Liver (tissue), 9 donors: ENCODE measurements around the gene ASTN1. TPM values are rescaled to one million over a fixed set of nuclear protein-coding genes. Genes with fewer than 3 reads are reported as not detected.

Experiments used
- DNase-seq: peaks from one replicate; pipeline ENCODE4 v3.0.0-alpha.2; 2017; ENCODE audit warnings: low spot score
- H3K27ac ChIP-seq, 2 donors: one replicate each; pipeline ENCODE4 v1.7.0; 2013; ENCODE audit warnings: inconsistent platforms in 2 of 2, low read length in 2 of 2, control low read depth in 1 of 2, low read depth in 1 of 2, mild to moderate bottlenecking in 1 of 2
- H3K27me3 ChIP-seq, 4 donors: one replicate each; pipeline versions ENCODE4 v1.6.1 to v1.7.0; 2013; ENCODE audit warnings: low read length in 3 of 4, inconsistent platforms in 1 of 4, mild to moderate bottlenecking in 1 of 4, moderate library complexity in 1 of 4; ENCODE audit not compliant: control insufficient read depth in 4 of 4, insufficient read depth in 4 of 4
- H3K36me3 ChIP-seq, 4 donors: one replicate each; pipeline versions ENCODE4 v1.6.1 to v1.7.0; 2013; ENCODE audit warnings: low read length in 3 of 4, mild to moderate bottlenecking in 3 of 4, low read depth in 1 of 4, moderate library complexity in 1 of 4; ENCODE audit not compliant: control insufficient read depth in 4 of 4, insufficient read depth in 3 of 4
- H3K4me1 ChIP-seq, 4 donors: one replicate each; pipeline versions ENCODE4 v1.6.1 to v1.7.0; 2013; ENCODE audit warnings: low read length in 3 of 4, mild to moderate bottlenecking in 3 of 4, moderate library complexity in 1 of 4; ENCODE audit not compliant: control insufficient read depth in 4 of 4, insufficient read depth in 4 of 4
- H3K4me3 ChIP-seq, 3 donors: one replicate each; pipeline versions ENCODE4 v1.6.1 to v1.7.0; 2013; ENCODE audit warnings: low read length in 3 of 3, control low read depth in 1 of 3, low read depth in 1 of 3, mild to moderate bottlenecking in 1 of 3
- H3K9ac ChIP-seq, 2 donors: one replicate each; pipeline ENCODE4 v1.7.0; 2013; ENCODE audit warnings: low read length in 2 of 2, mild to moderate bottlenecking in 2 of 2, moderate library complexity in 2 of 2, control low read depth in 1 of 2, low read depth in 1 of 2
- H3K9me3 ChIP-seq, 4 donors: one replicate each; pipeline versions ENCODE4 v1.6.1 to v1.7.0; 2013; ENCODE audit warnings: low read length in 3 of 4; ENCODE audit not compliant: control insufficient read depth in 4 of 4
- EGR1 ChIP-seq, 2 donors: IDR thresholded peaks; 2 replicates each; pipeline ENCODE4 v1.6.1; 2016 to 2018; ENCODE audit warnings: antibody characterized with exemption in 2 of 2, low read depth in 2 of 2
- FOXA2 ChIP-seq: IDR thresholded peaks from 2 replicates; pipeline ENCODE4 v1.6.1; 2016; ENCODE audit warnings: antibody characterized with exemption
- GABPA ChIP-seq, 2 donors: IDR thresholded peaks in 1 of 2; conservative IDR thresholded peaks in 1 of 2; 2 replicates each; pipeline ENCODE4 v1.6.1; 2016; ENCODE audit warnings: antibody characterized with exemption in 2 of 2, mild to moderate bottlenecking in 1 of 2, moderate library complexity in 1 of 2
- HNF4A ChIP-seq, 2 donors: conservative IDR thresholded peaks; 2 replicates each; pipeline ENCODE4 v1.6.1; 2016; ENCODE audit warnings: antibody characterized with exemption in 2 of 2, mild to moderate bottlenecking in 2 of 2
- HNF4G ChIP-seq: IDR thresholded peaks from 2 replicates; pipeline ENCODE4 v1.6.1; 2016; ENCODE audit warnings: antibody characterized with exemption
- JUND ChIP-seq, 2 donors: IDR thresholded peaks; 2 replicates each; pipeline ENCODE4 v1.6.1; 2016; ENCODE audit warnings: antibody characterized with exemption in 2 of 2
- NR2F2 ChIP-seq: IDR thresholded peaks from 2 replicates; pipeline ENCODE4 v1.6.1; 2016; ENCODE audit warnings: antibody characterized with exemption
- RAD21 ChIP-seq, 2 donors: IDR thresholded peaks; 2 replicates each; pipeline ENCODE4 v1.6.1; 2016; ENCODE audit warnings: antibody characterized with exemption in 2 of 2, mild to moderate bottlenecking in 2 of 2
- RXRA ChIP-seq, 2 donors: IDR thresholded peaks; 2 replicates each; pipeline ENCODE4 v1.6.1; 2017 to 2018; ENCODE audit warnings: antibody characterized with exemption in 2 of 2, mild to moderate bottlenecking in 1 of 2
- TAF1 ChIP-seq: conservative IDR thresholded peaks from 2 replicates; pipeline ENCODE4 v1.6.1; 2016; ENCODE audit warnings: antibody characterized with exemption, mild to moderate bottlenecking
- YY1 ChIP-seq: IDR thresholded peaks from 2 replicates; pipeline ENCODE4 v1.6.1; 2016; ENCODE audit warnings: antibody characterized with exemption, mild to moderate bottlenecking
- WGBS: extraction: QIAGEN DNeasy Blood & Tissue Kit; methylation state at CpG from one replicate; pipeline ENCODE4 v1.1.7; 2013; 5-methylcytosine and 5-hydroxymethylcytosine counted together
- polyA plus RNA-seq, 2 donors: library from polyadenylated mRNA; stranded (reverse) in 1 of 2; unstranded in 1 of 2; fragments of 200-250 nt in 1 of 2; fragments of >200 nt in 1 of 2; fragmentation: Nextera tagmentation in 1 of 2; extraction: Ambion mirVana in 1 of 2; gene quantifications; one replicate each; pipeline versions ENCODE4 v1.2.1 to v1.2.3, GENCODE V29; 2013 to 2015
- total RNA-seq, 2 donors: library from RNA; depleted of rRNA; stranded (reverse); fragments of >200 nt; gene quantifications; one replicate each; pipeline ENCODE4 v1.2.3, GENCODE V29; 2014
- TF ChIP-seq, protein P1 (sequence below): IDR thresholded peaks from 2 replicates; pipeline ENCODE4 v1.6.1; 2016; ENCODE audit warnings: antibody characterized with exemption
- TF ChIP-seq, protein P2 (sequence below): IDR thresholded peaks from 2 replicates; pipeline ENCODE4 v1.6.1; 2016; ENCODE audit warnings: antibody characterized with exemption, mild to moderate bottlenecking
- TF ChIP-seq, protein P3 (sequence below): fragments of 150-350 bp; IDR thresholded peaks from 2 replicates; pipeline ENCODE4 v1.5.1; 2017; ENCODE audit warnings: improper control_type of control experiment, low read depth, low read length; ENCODE audit not compliant: missing input control
- TF ChIP-seq, protein P4 (sequence below): IDR thresholded peaks from 2 replicates; pipeline ENCODE4 v1.6.1; 2016; ENCODE audit warnings: antibody characterized with exemption
- donor health status: healthy.
- donor health status: healthy.
- donor health status: healthy.
- donor health status: healthy.
- donor health status: healthy.

Gene ASTN1
- total and polyA plus RNA-seq, 4 donors = 0.10 to 0.28 (median 0.18) TPM

DNA sequence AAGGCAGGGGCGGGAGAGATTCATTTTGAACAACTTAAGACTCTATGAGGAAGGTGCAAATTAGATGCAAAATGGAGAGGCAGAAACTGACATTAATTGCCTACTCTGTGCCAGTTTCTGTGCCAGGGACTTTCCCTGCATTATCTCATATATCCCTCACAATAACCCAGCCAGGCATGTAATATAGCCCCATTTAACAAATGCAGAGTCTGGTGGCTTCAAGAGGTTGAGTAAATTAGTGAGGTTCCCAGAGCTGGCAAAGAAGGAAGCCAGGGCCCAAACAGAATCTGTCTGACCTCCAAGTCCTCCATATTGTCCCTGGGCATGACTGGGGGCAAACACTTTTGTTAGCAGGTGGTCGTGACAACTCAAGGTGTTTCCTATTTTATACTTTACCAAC lies 199.8 kb downstream of the ASTN1 start:
- Histone ChIP-seq H3K27ac (no peak overlapping the region), H3K4me1 (no peaks in the 10 kb centered on the region), H3K27me3 (no peaks in the 10 kb centered on the region), H3K9me3 (no peaks in the 10 kb centered on the region), H3K36me3 (no peaks in the 10 kb centered on the region), H3K9ac (no peak overlapping the region), H3K4me3 (no peak overlapping the region)
- TF ChIP-seq RXRA (IDR thresholded peaks at IDR 0.05) (no peak), YY1 (no peak), HNF4G (no peak), GABPA (IDR thresholded peaks at IDR 0.05 in 1 of 2, conservative IDR thresholded peaks at IDR 0.05 in 1 of 2) (no peak), EGR1 (IDR thresholded peaks at IDR 0.05; ENCODE audit: low read depth in 2 of 2) (no peak), TAF1 (no peak), FOXA2 (no peak), JUND (IDR thresholded peaks at IDR 0.05) (no peak), HNF4A (conservative IDR thresholded peaks at IDR 0.05) (no peak)
- TF ChIP-seq, protein P1, sequence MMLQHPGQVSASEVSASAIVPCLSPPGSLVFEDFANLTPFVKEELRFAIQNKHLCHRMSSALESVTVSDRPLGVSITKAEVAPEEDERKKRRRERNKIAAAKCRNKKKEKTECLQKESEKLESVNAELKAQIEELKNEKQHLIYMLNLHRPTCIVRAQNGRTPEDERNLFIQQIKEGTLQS = no peak
- TF ChIP-seq, protein P2, sequence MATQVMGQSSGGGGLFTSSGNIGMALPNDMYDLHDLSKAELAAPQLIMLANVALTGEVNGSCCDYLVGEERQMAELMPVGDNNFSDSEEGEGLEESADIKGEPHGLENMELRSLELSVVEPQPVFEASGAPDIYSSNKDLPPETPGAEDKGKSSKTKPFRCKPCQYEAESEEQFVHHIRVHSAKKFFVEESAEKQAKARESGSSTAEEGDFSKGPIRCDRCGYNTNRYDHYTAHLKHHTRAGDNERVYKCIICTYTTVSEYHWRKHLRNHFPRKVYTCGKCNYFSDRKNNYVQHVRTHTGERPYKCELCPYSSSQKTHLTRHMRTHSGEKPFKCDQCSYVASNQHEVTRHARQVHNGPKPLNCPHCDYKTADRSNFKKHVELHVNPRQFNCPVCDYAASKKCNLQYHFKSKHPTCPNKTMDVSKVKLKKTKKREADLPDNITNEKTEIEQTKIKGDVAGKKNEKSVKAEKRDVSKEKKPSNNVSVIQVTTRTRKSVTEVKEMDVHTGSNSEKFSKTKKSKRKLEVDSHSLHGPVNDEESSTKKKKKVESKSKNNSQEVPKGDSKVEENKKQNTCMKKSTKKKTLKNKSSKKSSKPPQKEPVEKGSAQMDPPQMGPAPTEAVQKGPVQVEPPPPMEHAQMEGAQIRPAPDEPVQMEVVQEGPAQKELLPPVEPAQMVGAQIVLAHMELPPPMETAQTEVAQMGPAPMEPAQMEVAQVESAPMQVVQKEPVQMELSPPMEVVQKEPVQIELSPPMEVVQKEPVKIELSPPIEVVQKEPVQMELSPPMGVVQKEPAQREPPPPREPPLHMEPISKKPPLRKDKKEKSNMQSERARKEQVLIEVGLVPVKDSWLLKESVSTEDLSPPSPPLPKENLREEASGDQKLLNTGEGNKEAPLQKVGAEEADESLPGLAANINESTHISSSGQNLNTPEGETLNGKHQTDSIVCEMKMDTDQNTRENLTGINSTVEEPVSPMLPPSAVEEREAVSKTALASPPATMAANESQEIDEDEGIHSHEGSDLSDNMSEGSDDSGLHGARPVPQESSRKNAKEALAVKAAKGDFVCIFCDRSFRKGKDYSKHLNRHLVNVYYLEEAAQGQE = no peak
- TF ChIP-seq, protein P3, sequence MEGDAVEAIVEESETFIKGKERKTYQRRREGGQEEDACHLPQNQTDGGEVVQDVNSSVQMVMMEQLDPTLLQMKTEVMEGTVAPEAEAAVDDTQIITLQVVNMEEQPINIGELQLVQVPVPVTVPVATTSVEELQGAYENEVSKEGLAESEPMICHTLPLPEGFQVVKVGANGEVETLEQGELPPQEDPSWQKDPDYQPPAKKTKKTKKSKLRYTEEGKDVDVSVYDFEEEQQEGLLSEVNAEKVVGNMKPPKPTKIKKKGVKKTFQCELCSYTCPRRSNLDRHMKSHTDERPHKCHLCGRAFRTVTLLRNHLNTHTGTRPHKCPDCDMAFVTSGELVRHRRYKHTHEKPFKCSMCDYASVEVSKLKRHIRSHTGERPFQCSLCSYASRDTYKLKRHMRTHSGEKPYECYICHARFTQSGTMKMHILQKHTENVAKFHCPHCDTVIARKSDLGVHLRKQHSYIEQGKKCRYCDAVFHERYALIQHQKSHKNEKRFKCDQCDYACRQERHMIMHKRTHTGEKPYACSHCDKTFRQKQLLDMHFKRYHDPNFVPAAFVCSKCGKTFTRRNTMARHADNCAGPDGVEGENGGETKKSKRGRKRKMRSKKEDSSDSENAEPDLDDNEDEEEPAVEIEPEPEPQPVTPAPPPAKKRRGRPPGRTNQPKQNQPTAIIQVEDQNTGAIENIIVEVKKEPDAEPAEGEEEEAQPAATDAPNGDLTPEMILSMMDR = no peak
- TF ChIP-seq, protein P4, sequence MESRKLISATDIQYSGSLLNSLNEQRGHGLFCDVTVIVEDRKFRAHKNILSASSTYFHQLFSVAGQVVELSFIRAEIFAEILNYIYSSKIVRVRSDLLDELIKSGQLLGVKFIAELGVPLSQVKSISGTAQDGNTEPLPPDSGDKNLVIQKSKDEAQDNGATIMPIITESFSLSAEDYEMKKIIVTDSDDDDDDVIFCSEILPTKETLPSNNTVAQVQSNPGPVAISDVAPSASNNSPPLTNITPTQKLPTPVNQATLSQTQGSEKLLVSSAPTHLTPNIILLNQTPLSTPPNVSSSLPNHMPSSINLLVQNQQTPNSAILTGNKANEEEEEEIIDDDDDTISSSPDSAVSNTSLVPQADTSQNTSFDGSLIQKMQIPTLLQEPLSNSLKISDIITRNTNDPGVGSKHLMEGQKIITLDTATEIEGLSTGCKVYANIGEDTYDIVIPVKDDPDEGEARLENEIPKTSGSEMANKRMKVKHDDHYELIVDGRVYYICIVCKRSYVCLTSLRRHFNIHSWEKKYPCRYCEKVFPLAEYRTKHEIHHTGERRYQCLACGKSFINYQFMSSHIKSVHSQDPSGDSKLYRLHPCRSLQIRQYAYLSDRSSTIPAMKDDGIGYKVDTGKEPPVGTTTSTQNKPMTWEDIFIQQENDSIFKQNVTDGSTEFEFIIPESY = no peak
- WGBS = 94% methylated on average over 2 of the region's 2 CpGs
- no peak for DNase-seq

DNA sequence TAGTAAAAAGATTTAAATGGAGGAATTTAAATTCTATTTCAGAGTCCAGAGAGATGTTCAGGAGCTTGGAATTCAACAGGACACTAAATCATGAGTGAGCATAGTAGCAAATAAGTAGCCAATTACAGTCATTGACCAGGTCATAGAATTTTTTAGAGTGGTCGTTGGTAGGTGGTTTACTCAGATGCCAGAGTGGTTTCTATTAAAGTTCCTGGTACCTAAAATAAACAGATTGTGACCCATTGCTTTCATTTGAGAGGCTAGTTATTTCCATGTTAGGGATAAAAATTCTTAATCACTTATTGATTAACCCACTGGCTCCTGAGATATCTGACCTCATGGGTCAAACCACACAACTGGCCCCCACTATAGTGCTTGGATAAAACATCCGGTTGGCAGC lies 201.3 kb downstream of the ASTN1 start:
- no peak for DNase-seq
- 80% methylated on average over 2 of the region's 2 CpGs for WGBS
- H3K27ac ChIP-seq = no peak overlapping the region
- TF ChIP-seq NR2F2 (no peak), GABPA (IDR thresholded peaks at IDR 0.05 in 1 of 2, conservative IDR thresholded peaks at IDR 0.05 in 1 of 2) (no peak), RAD21 (IDR thresholded peaks at IDR 0.05) (no peak), TAF1 (no peak), HNF4A (conservative IDR thresholded peaks at IDR 0.05) (no peak)
- TF ChIP-seq, protein P3 = no peak
- TF ChIP-seq, protein P1 = no peak
- H3K4me3 ChIP-seq = no peak overlapping the region
- H3K36me3 ChIP-seq = no peaks in the 10 kb centered on the region
- no peaks in the 10 kb centered on the region for H3K9me3 ChIP-seq
- no peaks in the 10 kb centered on the region for H3K4me1 ChIP-seq
- H3K27me3 ChIP-seq = no peaks in the 10 kb centered on the region
- no peak overlapping the region for H3K9ac ChIP-seq
